ENCODE results near the gene JMJD1C. TPM values are rescaled to one million over a fixed set of nuclear protein-coding genes. Genes with fewer than 3 reads are reported as not detected.

JMJD1C gene
- total RNA-seq, 4 donors from 2014 or later: 127 to 330 (median 208) TPM

- H3K4me1 ChIP-seq: no peaks in the 10 kb centered on the region
- DNase-seq: no peak
- H3K27ac ChIP-seq: no peak overlapping the region
- no peaks in the 10 kb centered on the region for H3K27me3 ChIP-seq
- no peaks in the 10 kb centered on the region for H3K9me3 ChIP-seq
- H3K4me3 ChIP-seq: no peak overlapping the region
- H3K36me3 ChIP-seq: no peaks in the 10 kb centered on the region
- intact Hi-C loops (cut with DNase I; ENCODE audit: low total_unique reads): no loop called here
- TF ChIP-seq POLR2A (IDR thresholded peaks at IDR 0.05): no peak
- no peak for TF ChIP-seq CTCF (IDR thresholded peaks at IDR 0.05)
These were observed 7.6 kb downstream of the JMJD1C start for GRCh38 chr10:63458177-63458576.

GRCh38 chr10:63457594-63457993, 8.2 kb downstream of the JMJD1C start:
- no peak overlapping the region for H3K27ac ChIP-seq
- intact Hi-C loops (cut with DNase I; ENCODE audit: low total_unique reads): no loop called here
- no peaks in the 10 kb centered on the region for H3K27me3 ChIP-seq
- no peak for DNase-seq
- H3K4me1 ChIP-seq: no peaks in the 10 kb centered on the region
- TF ChIP-seq POLR2A (IDR thresholded peaks at IDR 0.05): no peak
- no peak for TF ChIP-seq CTCF (IDR thresholded peaks at IDR 0.05)
- no peaks in the 10 kb centered on the region for H3K9me3 ChIP-seq
- no peaks in the 10 kb centered on the region for H3K36me3 ChIP-seq
- no peak overlapping the region for H3K4me3 ChIP-seq

GRCh38 chr10:63456437-63457210, 9.2 kb downstream of the JMJD1C start:
- intact Hi-C loops (cut with DNase I; ENCODE audit: low total_unique reads): no loop called here
- H3K9me3 ChIP-seq: no peaks in the 10 kb centered on the region
- TF ChIP-seq CTCF (IDR thresholded peaks at IDR 0.05) (no peak), POLR2A (IDR thresholded peaks at IDR 0.05) (no peak)

GRCh38 chr10:63455507-63455906, 10.3 kb downstream of the JMJD1C start:
- Histone ChIP-seq H3K9me3 (no peaks in the 10 kb centered on the region), H3K4me3 (no peak overlapping the region), H3K27ac (no peak overlapping the region), H3K4me1 (peaks cover 0 to 6% of the 10 kb centered on the region in 2 donors), H3K27me3 (no peaks in the 10 kb centered on the region), H3K36me3 (no peaks in the 10 kb centered on the region)
- TF ChIP-seq CTCF (IDR thresholded peaks at IDR 0.05): no peak
- no peak for TF ChIP-seq POLR2A (IDR thresholded peaks at IDR 0.05)
- intact Hi-C loops (cut with DNase I; ENCODE audit: low total_unique reads): no loop called here
- no peak for DNase-seq

More at GRCh38 chr10:63456437-63457210, 9.2 kb downstream of the JMJD1C start:
- DNase-seq: no peak
- no peaks in the 10 kb centered on the region for H3K27me3 ChIP-seq
- no peak overlapping the region for H3K27ac ChIP-seq
- no peaks in the 10 kb centered on the region for H3K36me3 ChIP-seq
- H3K4me1 ChIP-seq: peaks cover 0 to 6% of the 10 kb centered on the region in 2 donors
- H3K4me3 ChIP-seq: no peak overlapping the region

DNA sequence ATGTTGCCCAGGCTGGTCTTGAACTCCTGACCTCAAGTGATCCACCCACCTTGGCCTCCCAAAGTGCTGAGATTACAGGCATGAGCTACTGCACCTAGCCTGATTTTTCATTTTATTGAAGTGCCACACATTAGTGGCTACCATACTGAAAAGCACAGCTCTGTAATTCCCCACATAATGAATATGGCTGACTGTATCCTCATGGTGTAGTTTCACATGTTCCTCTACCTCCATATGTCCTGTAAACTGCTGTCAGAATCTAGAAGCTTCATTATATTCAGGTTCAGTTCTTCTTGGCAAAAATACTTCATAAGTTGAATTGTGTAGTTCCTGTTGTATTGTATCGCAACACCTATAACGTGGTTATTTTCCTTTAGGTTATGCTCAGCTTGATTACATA, 11.1 kb downstream of the JMJD1C start:
- DNase-seq: no peak
- TF ChIP-seq CTCF (IDR thresholded peaks at IDR 0.05) (no peak), POLR2A (IDR thresholded peaks at IDR 0.05) (no peak)

More for the DNA sequence above, 11.1 kb downstream of the JMJD1C start:
- Histone ChIP-seq H3K4me3 (no peak overlapping the region), H3K9me3 (no peaks in the 10 kb centered on the region), H3K27me3 (no peaks in the 10 kb centered on the region), H3K27ac (no peak overlapping the region), H3K4me1 (peaks cover 0 to 6% of the 10 kb centered on the region in 2 donors), H3K36me3 (no peaks in the 10 kb centered on the region)
- intact Hi-C loops (cut with DNase I; ENCODE audit: low total_unique reads): no loop called here
